GM12873 (cell line): ENCODE measurements around the gene NFKBIE.

Experiments
- CTCF ChIP-seq: IDR thresholded peaks from 2 replicates; pipeline ENCODE4 v1.5.1; 2012; ENCODE audit warnings: low read depth, mild to moderate bottlenecking, moderate library complexity, low read length, control low read depth; ENCODE audit not compliant: insufficient read depth; ENCODE audit errors: missing control alignments

NFKBIE gene

DNA sequence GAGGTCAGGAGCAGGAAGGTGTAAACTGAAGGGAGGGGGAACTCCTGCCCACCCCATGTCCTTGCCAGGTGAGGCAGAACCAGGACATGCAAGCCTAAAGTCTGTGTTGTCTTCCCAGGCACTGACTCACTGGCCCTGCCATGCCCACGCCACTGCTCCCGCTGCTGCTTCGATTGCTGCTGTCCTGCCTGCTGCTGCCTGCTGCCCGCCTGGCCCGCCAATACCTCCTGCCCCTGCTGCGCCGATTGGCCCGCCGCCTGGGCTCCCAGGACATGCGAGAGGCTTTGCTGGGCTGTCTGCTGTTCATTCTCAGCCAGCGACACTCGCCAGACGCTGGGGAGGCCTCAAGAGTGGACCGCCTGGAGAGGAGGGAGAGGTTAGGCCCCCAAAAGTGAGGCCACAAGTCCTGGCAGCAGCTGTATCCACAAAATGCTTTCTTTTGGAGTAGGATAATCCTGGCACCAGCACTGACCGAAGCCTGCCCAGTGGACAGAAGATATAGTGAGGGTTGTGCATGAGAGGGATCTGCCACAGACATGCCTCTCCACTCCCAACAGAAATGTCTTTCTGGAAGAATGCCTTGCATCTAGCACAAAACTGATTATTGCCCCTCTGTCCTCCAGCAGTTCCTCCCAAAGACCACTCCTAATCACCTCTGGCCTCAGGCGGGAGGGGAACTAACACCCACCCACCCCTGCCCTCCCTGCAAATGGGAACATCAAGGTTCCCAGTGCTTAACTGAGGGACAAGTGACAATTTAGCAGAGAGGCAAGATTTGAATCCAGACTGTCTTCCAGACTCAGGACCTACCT is 47.8 kb downstream of the NFKBIE start:
- TF ChIP-seq CTCF: no peak

GRCh38 chr6:44216677-44217331 is 48.5 kb downstream of the NFKBIE start, which contains the start of gene MYMX:
Gene MYMX (plus strand): TSS chr6:44216926. CDS start chr6:44217472, 546 bp downstream.
- TF ChIP-seq CTCF: no peak

DNA sequence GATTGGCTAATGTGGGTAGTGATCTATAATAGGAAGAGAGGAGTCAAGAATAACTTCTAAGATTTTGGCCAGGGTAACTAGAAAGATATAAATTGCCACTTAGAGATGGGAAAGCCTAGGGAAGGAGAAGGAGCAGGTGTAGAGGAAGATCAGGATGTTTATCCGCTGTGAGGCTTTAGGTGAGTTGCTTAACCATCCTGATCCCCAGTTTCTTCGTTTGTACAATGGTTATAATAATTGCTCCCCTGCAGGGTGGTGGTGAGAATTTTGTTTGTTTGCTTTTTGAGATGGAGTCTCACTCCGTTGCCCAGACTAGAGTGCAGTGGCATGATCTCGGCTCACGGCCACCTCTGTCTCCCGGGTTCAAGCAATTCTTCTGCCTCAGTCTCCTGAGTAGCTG is 51.0 kb downstream of the NFKBIE start:
- no peak for TF ChIP-seq CTCF

DNA sequence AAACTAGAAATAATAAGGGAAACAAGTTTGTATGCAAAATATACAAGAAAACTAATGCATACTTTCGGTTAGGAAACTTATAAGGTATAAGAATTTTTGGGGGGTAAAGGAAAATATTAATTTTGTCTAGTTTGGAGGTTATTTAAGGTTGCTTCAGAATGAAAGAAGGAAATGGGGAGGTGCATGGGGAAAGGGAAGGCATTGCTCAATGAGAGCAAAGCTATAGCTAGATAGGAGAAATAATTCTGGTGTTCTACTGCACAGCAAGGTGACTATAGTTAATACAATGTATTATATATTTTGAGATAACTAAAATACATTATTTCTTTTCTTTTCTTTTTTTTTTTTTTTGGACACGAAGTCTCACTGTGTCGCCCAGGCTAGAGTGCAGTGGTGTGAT is 54.1 kb downstream of the NFKBIE start:
- no peak for TF ChIP-seq CTCF
